GM18511 (cell line): Measurements from ENCODE around the gene UBE2O.

Experiments used
- ATAC-seq: cut with Tn5 transposase; IDR thresholded peaks from one replicate; pipeline ENCODE4 v1.9.1; 2021; ENCODE audit warnings: mild to moderate bottlenecking, moderate library complexity; ENCODE audit not compliant: unreplicated experiment

Gene UBE2O

GRCh38 chr17:76442341-76443338 lies 10.3 kb downstream of the UBE2O start:
- ATAC-seq: no peak

- ATAC-seq: no peak
These were observed 11.1 kb downstream of the UBE2O start for GRCh38 chr17:76441686-76442340.

GRCh38 chr17:76440751-76441362 lies 12.1 kb downstream of the UBE2O start:
- no peak for ATAC-seq

GRCh38 chr17:76439314-76439928 lies 13.5 kb downstream of the UBE2O start:
- no peak for ATAC-seq

- no peak for ATAC-seq
These were observed 14.0 kb downstream of the UBE2O start for GRCh38 chr17:76438906-76439305.

- ATAC-seq: no peak
These were observed 15.2 kb downstream of the UBE2O start for GRCh38 chr17:76437467-76438402.

- ATAC-seq: no peak
These were observed 17.2 kb downstream of the UBE2O start for GRCh38 chr17:76435751-76436150.

GRCh38 chr17:76434870-76435269 lies 18.1 kb downstream of the UBE2O start:
- no peak for ATAC-seq

GRCh38 chr17:76433693-76434092 lies 19.3 kb downstream of the UBE2O start:
- no peak for ATAC-seq

GRCh38 chr17:76432712-76433336 lies 20.1 kb downstream of the UBE2O start:
- ATAC-seq: no peak

GRCh38 chr17:76432004-76432403 lies 20.9 kb downstream of the UBE2O start:
- no peak for ATAC-seq

- no peak for ATAC-seq
These were observed 21.4 kb downstream of the UBE2O start for GRCh38 chr17:76431509-76431908.

- no peak for ATAC-seq
These were observed 24.4 kb downstream of the UBE2O start for GRCh38 chr17:76428511-76428910.

- no peak for ATAC-seq
These were observed 25.3 kb downstream of the UBE2O start for GRCh38 chr17:76427501-76428231.

- no peak for ATAC-seq
These were observed 26.1 kb downstream of the UBE2O start for GRCh38 chr17:76426853-76427252.

GRCh38 chr17:76422860-76423259 lies 30.1 kb downstream of the UBE2O start:
- no peak for ATAC-seq

- no peak for ATAC-seq
These were observed 30.5 kb downstream of the UBE2O start for GRCh38 chr17:76422406-76422805.

- ATAC-seq: no peak
These were observed 31.9 kb downstream of the UBE2O start for GRCh38 chr17:76421044-76421407.
